Chondrocyte (in vitro differentiated cells): Measurements from ENCODE around the gene LPCAT2. TPM values are rescaled to one million over a fixed set of nuclear protein-coding genes. Genes with fewer than 3 reads are reported as not detected.

Source experiments
- DNase-seq: peaks from one replicate; pipeline ENCODE4 v3.0.0; 2021; ENCODE audit warnings: mixed read lengths, low spot score
- H3K27ac Mint-ChIP-seq: one replicate; pipeline ENCODE4 v1.8.0; 2021; ENCODE audit warnings: mild to moderate bottlenecking, moderate library complexity, mixed read lengths; ENCODE audit not compliant: unreplicated experiment
- H3K27me3 Mint-ChIP-seq: 2 replicates; pipeline ENCODE4 v1.8.0; 2021; ENCODE audit warnings: low read depth, mixed read lengths
- H3K36me3 Mint-ChIP-seq: 2 replicates; pipeline ENCODE4 v1.8.0; 2021; ENCODE audit warnings: low read depth, mixed read lengths
- H3K4me1 Mint-ChIP-seq: 2 replicates; pipeline ENCODE4 v1.8.0; 2021; ENCODE audit warnings: low read depth, mild to moderate bottlenecking, mixed read lengths
- H3K4me3 Mint-ChIP-seq: one replicate; pipeline ENCODE4 v1.8.0; 2021; ENCODE audit warnings: mild to moderate bottlenecking, moderate library complexity, mixed read lengths; ENCODE audit not compliant: unreplicated experiment
- H3K9me3 Mint-ChIP-seq: 2 replicates; pipeline ENCODE4 v1.8.0; 2021; ENCODE audit warnings: low read depth, mixed read lengths
- CTCF ChIP-seq: fragments of 200-600 bp; sonication (generic); IDR thresholded peaks from 2 replicates; pipeline ENCODE4 v1.5.0; 2021; ENCODE audit warnings: antibody characterized with exemption, mild to moderate bottlenecking, moderate library complexity
- total RNA-seq: library from RNA; stranded (reverse); gene quantifications from 3 replicates; pipeline ENCODE4 v1.2.1, GENCODE V29; 2021

Gene LPCAT2
- total RNA-seq, 1 donor from 2014 or later = 17.4 TPM

DNA sequence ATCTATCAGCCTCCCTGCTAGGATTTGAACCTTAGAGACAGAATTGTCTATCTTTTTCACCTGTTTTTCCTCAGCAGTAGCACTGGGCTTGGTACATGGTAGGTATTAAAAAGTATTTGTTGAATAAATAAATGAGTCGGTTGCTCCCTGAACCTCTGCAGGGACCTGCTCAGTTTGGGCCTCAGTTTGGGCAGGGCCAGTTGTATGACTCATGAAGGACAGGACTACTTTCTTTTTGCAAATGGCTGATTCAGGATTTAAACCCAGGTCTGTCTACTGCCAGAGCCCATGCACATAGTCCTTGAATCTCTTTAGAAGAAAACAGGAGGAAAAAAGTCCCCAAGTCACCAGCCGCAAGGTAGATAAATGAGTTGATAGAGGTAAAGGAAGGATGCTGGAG is 26.8 kb upstream of the LPCAT2 start:
- Mint-ChIP-seq H3K4me1 (peaks cover 40% of the 10 kb centered on the region), H3K27me3 (no peaks in the 10 kb centered on the region), H3K36me3 (peaks cover 20% of the 10 kb centered on the region), H3K4me3 (no peak overlapping the region), H3K27ac (no peak overlapping the region), H3K9me3 (peaks cover 3% of the 10 kb centered on the region)
- no peak for TF ChIP-seq CTCF
- no peak for DNase-seq

DNA sequence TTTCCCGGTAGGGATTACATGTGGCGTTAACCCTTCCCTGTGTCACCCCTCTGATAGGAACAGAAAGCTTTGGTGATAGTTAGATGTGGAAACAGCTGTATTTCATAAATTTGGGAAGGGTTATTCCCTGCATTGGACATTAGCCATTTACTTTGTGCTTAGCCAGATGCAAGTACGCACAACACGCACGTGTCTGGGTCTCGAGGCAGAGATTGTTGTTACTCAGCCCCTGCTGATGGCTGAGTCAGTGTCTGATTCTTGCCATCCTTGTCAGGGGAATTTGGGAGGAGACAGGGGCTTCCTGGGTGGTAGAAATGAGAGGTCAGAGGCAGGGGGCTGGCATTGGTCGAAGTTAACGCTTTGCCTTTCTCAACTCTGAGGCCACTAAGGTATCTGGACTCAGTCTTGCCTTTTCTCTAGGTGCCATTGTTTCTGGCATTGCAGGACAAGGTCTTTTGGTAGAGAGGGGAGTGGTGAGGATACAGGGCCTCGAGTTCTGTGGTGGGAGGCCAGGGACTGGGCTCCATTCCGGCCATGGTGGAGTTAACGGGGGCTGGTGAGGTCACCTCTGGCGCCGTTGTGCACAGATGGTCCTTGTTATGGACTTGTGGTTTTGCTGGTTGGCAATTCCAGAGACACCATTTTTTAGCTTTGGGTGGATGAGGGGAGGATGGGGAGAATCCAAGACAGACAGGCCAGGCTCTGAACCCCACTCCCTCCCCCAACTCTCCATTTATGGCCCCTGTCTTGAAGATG is 21.6 kb upstream of the LPCAT2 start:
- DNase-seq = no peak
- H3K27me3 Mint-ChIP-seq = no peaks in the 10 kb centered on the region
- H3K4me1 Mint-ChIP-seq = peaks cover 29% of the 10 kb centered on the region
- H3K36me3 Mint-ChIP-seq = peaks cover 43% of the 10 kb centered on the region
- H3K9me3 Mint-ChIP-seq = peaks cover 3% of the 10 kb centered on the region
- H3K27ac Mint-ChIP-seq = peak overlapping the region; percentile 53
- no peak for TF ChIP-seq CTCF
- H3K4me3 Mint-ChIP-seq = no peak overlapping the region

DNA sequence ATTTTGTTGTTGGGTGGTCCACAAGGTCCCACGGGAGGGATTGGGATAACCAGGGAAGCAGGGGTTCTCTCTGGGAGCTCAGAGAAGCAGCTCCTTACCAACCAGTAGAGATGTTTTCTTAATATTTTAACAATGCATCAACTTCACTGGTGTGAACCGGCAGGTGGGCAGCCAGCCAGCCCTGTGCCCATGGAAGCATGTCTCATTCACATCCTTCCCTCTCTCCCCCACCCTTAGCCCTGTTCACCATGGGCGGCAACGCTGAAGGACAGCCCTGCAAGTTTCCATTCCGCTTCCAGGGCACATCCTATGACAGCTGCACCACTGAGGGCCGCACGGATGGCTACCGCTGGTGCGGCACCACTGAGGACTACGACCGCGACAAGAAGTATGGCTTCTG is 20.6 kb upstream of the LPCAT2 start:
- no peak for TF ChIP-seq CTCF
- no peak for DNase-seq
- peaks cover 3% of the 10 kb centered on the region for H3K9me3 Mint-ChIP-seq
- peaks cover 27% of the 10 kb centered on the region for H3K4me1 Mint-ChIP-seq
- peaks cover 42% of the 10 kb centered on the region for H3K36me3 Mint-ChIP-seq
- H3K27me3 Mint-ChIP-seq = no peaks in the 10 kb centered on the region
- H3K4me3 Mint-ChIP-seq = no peak overlapping the region
- no peak overlapping the region for H3K27ac Mint-ChIP-seq

DNA sequence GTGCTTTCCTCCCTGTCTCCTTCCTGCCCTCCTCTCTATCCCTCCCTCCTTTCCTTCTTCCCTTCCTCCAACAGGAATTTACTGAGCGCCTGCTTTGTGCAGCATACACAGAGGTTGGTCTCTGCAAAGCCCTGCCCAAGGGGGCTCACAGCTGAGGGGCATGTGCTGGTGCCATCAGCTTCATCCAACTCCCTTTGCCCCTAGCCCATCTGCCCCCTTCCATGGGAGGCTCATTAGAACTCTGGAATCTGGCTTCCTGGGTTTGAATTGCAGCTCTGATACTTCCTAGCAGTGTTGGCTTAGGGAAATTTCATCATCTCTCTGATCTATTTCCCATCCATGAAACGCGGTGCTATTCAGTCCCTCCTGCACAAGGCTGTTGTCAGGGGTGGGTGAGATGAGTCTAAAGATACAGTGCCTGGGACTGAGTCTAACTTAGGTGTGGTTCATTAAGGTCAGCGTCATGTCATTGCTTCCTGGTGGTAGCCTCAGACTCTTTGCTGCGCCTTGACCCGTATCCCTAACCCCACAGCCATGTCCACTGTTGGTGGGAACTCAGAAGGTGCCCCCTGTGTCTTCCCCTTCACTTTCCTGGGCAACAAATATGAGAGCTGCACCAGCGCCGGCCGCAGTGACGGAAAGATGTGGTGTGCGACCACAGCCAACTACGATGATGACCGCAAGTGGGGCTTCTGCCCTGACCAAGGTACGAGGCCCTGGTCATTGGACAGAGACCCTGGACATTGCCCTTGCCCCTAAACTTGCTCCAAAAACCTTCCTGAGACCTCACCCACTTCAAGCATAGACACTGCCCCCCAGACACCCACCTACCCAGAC is 19.5 kb upstream of the LPCAT2 start:
- Mint-ChIP-seq H3K27me3 (no peaks in the 10 kb centered on the region), H3K36me3 (peaks cover 41% of the 10 kb centered on the region), H3K4me3 (no peak overlapping the region), H3K4me1 (peaks cover 29% of the 10 kb centered on the region), H3K9me3 (peaks cover 3% of the 10 kb centered on the region), H3K27ac (no peak overlapping the region)
- no peak for DNase-seq
- no peak for TF ChIP-seq CTCF

DNA sequence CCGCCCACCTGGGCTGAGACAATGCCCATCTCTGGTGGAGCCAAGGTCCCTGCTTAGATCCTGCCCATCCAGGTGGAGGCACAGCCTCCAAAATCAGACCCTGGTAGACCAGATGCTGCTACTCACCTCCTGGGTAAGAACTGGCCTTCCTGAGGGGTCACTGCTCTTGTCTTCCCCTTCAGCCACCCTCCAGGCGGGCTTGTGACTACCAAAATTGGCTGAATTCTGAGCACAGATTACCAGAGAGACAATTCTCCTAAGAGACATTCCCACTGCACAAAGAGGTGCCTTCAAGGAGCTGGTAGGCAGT is 19.0 kb upstream of the LPCAT2 start:
- DNase-seq = no peak
- no peaks in the 10 kb centered on the region for H3K27me3 Mint-ChIP-seq
- no peaks in the 10 kb centered on the region for H3K9me3 Mint-ChIP-seq
- peaks cover 35% of the 10 kb centered on the region for H3K4me1 Mint-ChIP-seq
- peaks cover 37% of the 10 kb centered on the region for H3K36me3 Mint-ChIP-seq
- no peak overlapping the region for H3K4me3 Mint-ChIP-seq
- no peak for TF ChIP-seq CTCF
- H3K27ac Mint-ChIP-seq = no peak overlapping the region
